Neural cell (in vitro differentiated cells): ENCODE results near the gene VAV2. TPM values are rescaled to one million over a fixed set of nuclear protein-coding genes. Genes with fewer than 3 reads are reported as not detected.

Experiments
- H2AFZ ChIP-seq: fragments of 200-600, 300-800 bp; sonication (generic), shearing (Covaris generic); 2 replicates; pipeline ENCODE4 v1.6.0; 2014; ENCODE audit warnings: low read depth, mild to moderate bottlenecking, antibody characterized with exemption, low read length, moderate library complexity
- H3F3A ChIP-seq: fragments of 200-600 bp; shearing (Covaris generic); 2 replicates; pipeline ENCODE4 v1.6.1; 2016; ENCODE audit warnings: mild to moderate bottlenecking, moderate library complexity, mixed read lengths, antibody characterized with exemption, low read length; ENCODE audit not compliant: insufficient read depth, poor library complexity, severe bottlenecking
- H3K27ac ChIP-seq: fragments of 200-600, 300-800 bp; sonication (generic), shearing (Covaris generic); 2 replicates; pipeline ENCODE4 v1.5.1; 2014; ENCODE audit warnings: mild to moderate bottlenecking, low read length, moderate library complexity
- H3K27me3 ChIP-seq: fragments of 300-800, 200-600 bp; sonication (generic), shearing (Covaris generic); 2 replicates; pipeline ENCODE4 v1.6.0; 2014; ENCODE audit warnings: mild to moderate bottlenecking, low read depth, low read length, moderate library complexity; ENCODE audit not compliant: insufficient read depth
- H3K36me3 ChIP-seq: fragments of 300-800, 200-600 bp; sonication (generic), shearing (Covaris generic); 2 replicates; pipeline ENCODE4 v1.5.1; 2014; ENCODE audit warnings: mild to moderate bottlenecking, antibody characterized with exemption, low read length, moderate library complexity; ENCODE audit not compliant: insufficient read depth
- H3K4me2 ChIP-seq: fragments of 300-800, 200-600 bp; sonication (generic), shearing (Covaris generic); 2 replicates; pipeline ENCODE4 v1.6.0; 2014; ENCODE audit warnings: mild to moderate bottlenecking, low read length
- H3K4me3 ChIP-seq: fragments of 300-800, 200-600 bp; sonication (generic), shearing (Covaris generic); 2 replicates; pipeline ENCODE4 v1.5.1; 2014; ENCODE audit warnings: mild to moderate bottlenecking, low read length, moderate library complexity
- H3K79me2 ChIP-seq: fragments of 200-600 bp; shearing (Covaris generic); replicated peaks from 2 replicates; pipeline ENCODE4 v1.6.0; 2014; ENCODE audit warnings: mild to moderate bottlenecking, low read length, moderate library complexity; ENCODE audit not compliant: insufficient read depth
- H3K9ac ChIP-seq: fragments of 300-800, 200-600 bp; sonication (generic), shearing (Covaris generic); 2 replicates; pipeline ENCODE4 v1.6.1; 2016; ENCODE audit warnings: mild to moderate bottlenecking, low read length, mixed read lengths
- H3K9me2 ChIP-seq: fragments of 200-600 bp; shearing (Covaris generic); 2 replicates; pipeline ENCODE4 v1.6.1; 2016; ENCODE audit warnings: mild to moderate bottlenecking, low read length, mixed read lengths; ENCODE audit not compliant: insufficient read depth
- H3K9me3 ChIP-seq: fragments of 200-600, 300-800 bp; sonication (generic), shearing (Covaris generic); 2 replicates; pipeline ENCODE4 v1.6.1; 2016; ENCODE audit warnings: mild to moderate bottlenecking, mixed run types, low read length, moderate library complexity, mixed read lengths
- H4K20me1 ChIP-seq: fragments of 200-600 bp; shearing (Covaris generic); 2 replicates; pipeline ENCODE4 v1.6.1; 2016; ENCODE audit warnings: mild to moderate bottlenecking, mixed run types; ENCODE audit not compliant: insufficient read depth
- CTCF ChIP-seq: fragments of 450-650 bp; IDR thresholded peaks from 2 replicates; pipeline ENCODE4 v1.5.1; 2014; ENCODE audit warnings: antibody characterized with exemption, mild to moderate bottlenecking, moderate library complexity; ENCODE audit not compliant: poor library complexity, severe bottlenecking
- EP300 ChIP-seq: fragments of 450-650 bp; conservative IDR thresholded peaks from 2 replicates; pipeline ENCODE4 v1.6.1; 2014; ENCODE audit warnings: antibody characterized with exemption, mild to moderate bottlenecking, moderate library complexity; ENCODE audit not compliant: poor library complexity, severe bottlenecking
- EZH2 ChIP-seq: fragments of 200-600, 300-800 bp; shearing (Covaris generic), sonication (generic); IDR thresholded peaks from 2 replicates; pipeline ENCODE4 v1.6.1; 2014; ENCODE audit warnings: antibody characterized with exemption, low read length, borderline replicate concordance, mild to moderate bottlenecking; ENCODE audit not compliant: insufficient read depth, poor library complexity, severe bottlenecking
- MXI1 ChIP-seq: fragments of 450-650 bp; conservative IDR thresholded peaks from 2 replicates; pipeline ENCODE4 v1.6.1; 2014; ENCODE audit warnings: antibody characterized with exemption, mild to moderate bottlenecking; ENCODE audit not compliant: poor library complexity, severe bottlenecking
- POLR2AphosphoS5 ChIP-seq: IDR thresholded peaks from 2 replicates; pipeline ENCODE4 v1.6.1; 2012
- RAD21 ChIP-seq: fragments of 450-650 bp; conservative IDR thresholded peaks from 2 replicates; pipeline ENCODE4 v1.6.1; 2014; ENCODE audit warnings: antibody characterized with exemption, mild to moderate bottlenecking, moderate library complexity
- REST ChIP-seq: IDR thresholded peaks from 2 replicates; pipeline ENCODE4 v1.6.1; 2012; ENCODE audit warnings: borderline replicate concordance
- SMC3 ChIP-seq: fragments of 450-650 bp; conservative IDR thresholded peaks from 2 replicates; pipeline ENCODE4 v1.6.1; 2014; ENCODE audit warnings: antibody characterized with exemption, mild to moderate bottlenecking, moderate library complexity; ENCODE audit not compliant: poor library complexity
- TAF1 ChIP-seq: IDR thresholded peaks from 2 replicates; pipeline ENCODE4 v1.6.1; 2012; ENCODE audit warnings: low read depth
- polyA plus RNA-seq: library from polyadenylated mRNA; depleted of rRNA; stranded (reverse); fragments of >200 nt; gene quantifications from 2 replicates; pipeline ENCODE4 v1.2.3, GENCODE V29; 2014

Gene VAV2
- polyA plus RNA-seq, 1 donor from 2014 or later = 35.2 TPM

- peaks cover 41% of the 10 kb centered on the region for H3K79me2 ChIP-seq
Observed at GRCh38 chr9:133978899-133979272, 13.2 kb downstream of the VAV2 start.

GRCh38 chr9:133978226-133978898 lies 13.8 kb downstream of the VAV2 start:
- H3K79me2 ChIP-seq = peaks cover 40% of the 10 kb centered on the region
- no peaks in the 10 kb centered on the region for H3F3A ChIP-seq
- no peaks in the 10 kb centered on the region for H3K36me3 ChIP-seq

More at GRCh38 chr9:133978899-133979272, 13.2 kb downstream of the VAV2 start:
- no peak overlapping the region for H3K9ac ChIP-seq
- no peaks in the 10 kb centered on the region for H3F3A ChIP-seq
- no peak overlapping the region for H3K4me3 ChIP-seq
- H3K36me3 ChIP-seq = no peaks in the 10 kb centered on the region
- H2AFZ ChIP-seq = no peak overlapping the region
- TF ChIP-seq TAF1 (no peak), EP300 (no peak), SMC3 (no peak), MXI1 (no peak), POLR2AphosphoS5 (no peak), REST (no peak), CTCF (no peak)
- H3K4me2 ChIP-seq = no peak overlapping the region
- H3K9me3 ChIP-seq = no peaks in the 10 kb centered on the region
- H3K27ac ChIP-seq = no peak overlapping the region
- H3K27me3 ChIP-seq = no peaks in the 10 kb centered on the region
- no peaks in the 10 kb centered on the region for H3K9me2 ChIP-seq
- no peaks in the 10 kb centered on the region for H4K20me1 ChIP-seq

More at GRCh38 chr9:133978226-133978898, 13.8 kb downstream of the VAV2 start:
- H3K9ac ChIP-seq = no peak overlapping the region
- no peak overlapping the region for H3K4me3 ChIP-seq
- TF ChIP-seq RAD21 (no peak), TAF1 (no peak), MXI1 (no peak), EZH2 (no peak), EP300 (no peak), CTCF (no peak), POLR2AphosphoS5 (no peak)
- H3K4me2 ChIP-seq = no peak overlapping the region
- no peaks in the 10 kb centered on the region for H4K20me1 ChIP-seq
- H3K9me2 ChIP-seq = no peaks in the 10 kb centered on the region
- no peaks in the 10 kb centered on the region for H3K9me3 ChIP-seq
- H3K27me3 ChIP-seq = no peaks in the 10 kb centered on the region
- no peak overlapping the region for H2AFZ ChIP-seq
- H3K27ac ChIP-seq = no peak overlapping the region
